NCI-H2227 (cell line): Measurements from ENCODE around the gene TCAF1.

ENCODE experiments used
- DNase-seq: peaks from one replicate; lab custom pipeline; 2025; ENCODE audit not compliant: unreplicated experiment; lab: John Stamatoyannopoulos, UW

The TCAF1 gene

GRCh38 chr7:143906151-143906550 is 4.2 kb upstream of the TCAF1 start:
- DNase-seq: no peak

- DNase-seq: no peak
Observed at GRCh38 chr7:143905509-143905908, 3.5 kb upstream of the TCAF1 start.

GRCh38 chr7:143902332-143902899 is 440 bp upstream of the TCAF1 start:
- DNase-seq: no peak

- DNase-seq: no peak
Observed at GRCh38 chr7:143901332-143901667, 676 bp downstream of the TCAF1 start.

- DNase-seq: no peak
Observed at GRCh38 chr7:143900230-143900766, 1.7 kb downstream of the TCAF1 start.

GRCh38 chr7:143898810-143899209 is 3.2 kb downstream of the TCAF1 start:
- no peak for DNase-seq

GRCh38 chr7:143896667-143897066 is 5.3 kb downstream of the TCAF1 start:
- DNase-seq: no peak

GRCh38 chr7:143892527-143893300 is 9.3 kb downstream of the TCAF1 start:
- DNase-seq: no peak

- no peak for DNase-seq
Observed at GRCh38 chr7:143891457-143891856, 10.5 kb downstream of the TCAF1 start.

- DNase-seq: no peak
Observed at GRCh38 chr7:143890558-143890957, 11.4 kb downstream of the TCAF1 start.

- DNase-seq: no peak
Observed at GRCh38 chr7:143889068-143889467, 12.9 kb downstream of the TCAF1 start.

GRCh38 chr7:143886826-143887477 is 15.0 kb downstream of the TCAF1 start:
- no peak for DNase-seq

- DNase-seq: no peak
Observed at GRCh38 chr7:143885951-143886350, 16.0 kb downstream of the TCAF1 start.

- peak; percentile 92 for DNase-seq
Observed at GRCh38 chr7:143884969-143885559, 16.9 kb downstream of the TCAF1 start.

- DNase-seq: peak; percentile 31
Observed at GRCh38 chr7:143884241-143884968, 17.6 kb downstream of the TCAF1 start.

- peak; percentile 91 for DNase-seq
Observed at GRCh38 chr7:143882604-143883078, 19.3 kb downstream of the TCAF1 start.

GRCh38 chr7:143882020-143882603 is 19.9 kb downstream of the TCAF1 start:
- peak; percentile 79 for DNase-seq

GRCh38 chr7:143878884-143879283 is 23.1 kb downstream of the TCAF1 start:
- no peak for DNase-seq

- DNase-seq: no peak
Observed at GRCh38 chr7:143877098-143877497, 24.9 kb downstream of the TCAF1 start.

- DNase-seq: no peak
Observed at GRCh38 chr7:143876218-143876617, 25.8 kb downstream of the TCAF1 start.
